Measurements from ENCODE around the gene MMP10. TPM values are rescaled to one million over a fixed set of nuclear protein-coding genes. Genes with fewer than 3 reads are reported as not detected.

Gene MMP10
- total and polyA plus RNA-seq, 2 of the 8 experiments (the other 6 are each of a cell fraction or from before 2014, with no cell fraction given): 0.03 to 0.17 TPM

DNA sequence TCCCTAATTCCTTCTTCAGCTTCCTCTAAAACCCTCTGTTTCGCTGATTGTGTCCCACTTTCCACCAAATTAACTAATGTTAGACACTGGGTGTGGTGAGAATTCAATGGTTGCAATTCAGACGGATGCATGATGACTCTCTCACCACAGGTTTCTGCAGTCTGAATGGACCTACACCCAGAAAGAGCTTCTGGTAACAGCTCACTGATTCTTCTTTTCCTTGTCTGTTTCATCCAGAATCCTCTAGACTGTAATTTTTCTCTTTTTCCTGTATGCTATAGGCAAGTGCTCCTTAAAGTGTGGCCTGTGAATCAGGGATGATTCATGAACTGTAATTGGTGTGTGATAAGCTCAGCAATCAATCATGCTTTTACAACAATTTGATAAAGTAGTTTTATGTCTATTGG, 18.1 kb downstream of the MMP10 start:
- 81% methylated on average over 2 of the region's 2 CpGs; no CpG with 5 or more reads in 1 of the 2 experiments for WGBS, 2 experiments (ENCODE audit: extremely low coverage in 1 of 2, insufficient coverage in 1 of 2, insufficient read length in 1 of 2, insufficient replicate concordance in 2 of 2, low coverage in 1 of 2, low lambda C conversion rate in 2 of 2, missing lambda C conversion rate in 1 of 2)
- H2BK15ac ChIP-seq (ENCODE audit: low read length): no peak overlapping the region
- no peak overlapping the region for H3K14ac ChIP-seq (ENCODE audit: insufficient read length)
- no peaks in the 10 kb centered on the region for H4K20me1 ChIP-seq (replicated peaks in 1 of 2; ENCODE audit: control insufficient read depth in 1 of 2, insufficient read depth in 2 of 2, low read length in 2 of 2)
- H3K36me3 ChIP-seq (ENCODE audit: control insufficient read depth in 2 of 4, insufficient read depth in 4 of 4, low read length in 3 of 4): no peaks in the 10 kb centered on the region
- no peak overlapping the region for H4K8ac ChIP-seq (ENCODE audit: extremely low read depth, insufficient read depth, low read length)
- no peak for FAIRE-seq
- no peak overlapping the region for H3K4me2 ChIP-seq (ENCODE audit: insufficient read depth in 1 of 2, low read depth in 2 of 2, low read length in 2 of 2)
- H3K23me2 ChIP-seq (ENCODE audit: low read depth, low read length): no peaks in the 10 kb centered on the region
- H3K4me3 ChIP-seq (ENCODE audit: extremely low read depth in 1 of 4, insufficient read depth in 2 of 4, low read depth in 3 of 4, low read length in 4 of 4): no peak overlapping the region
- no peaks in the 10 kb centered on the region for H3K79me1 ChIP-seq (ENCODE audit: low read depth, low read length)
- H3K9me3 ChIP-seq (ENCODE audit: insufficient read depth in 2 of 2, low read depth in 1 of 2, low read length in 1 of 2): no peaks in the 10 kb centered on the region
- CTCF ChIA-PET (ENCODE audit: partially characterized antibody): interaction anchor here (1.0 to 3.8 kb wide), 5 partner anchors 10 to 32 kb away, joined by 3 to 22 read pairs (median 5); partner anchors contain the start of gene MMP10
- H3K79me2 ChIP-seq (ENCODE audit: control insufficient read depth in 1 of 2, insufficient read depth in 2 of 2, low read length in 2 of 2): no peaks in the 10 kb centered on the region
- H3K27me3 ChIP-seq (replicated peaks in 1 of 4; ENCODE audit: control insufficient read depth in 3 of 4, extremely low read depth in 1 of 4, insufficient read depth in 3 of 4, low read length in 3 of 4): peaks cover 0 to 1% (median 0%) of the 10 kb centered on the region in 4 experiments; a peak in 1 of 7 replicates
- POLR2A ChIA-PET (ENCODE audit: partially characterized antibody): no interaction called here
- H2AFZ ChIP-seq (ENCODE audit: low read length): no peak overlapping the region
- H3K4ac ChIP-seq (replicated peaks; ENCODE audit: insufficient read length, low read depth, low read length): no peak overlapping the region
- no peak overlapping the region for H2BK5ac ChIP-seq (ENCODE audit: low read depth, low read length)
- H2BK120ac ChIP-seq (replicated peaks; ENCODE audit: low read depth, low read length): no peak overlapping the region
- H3K4me1 ChIP-seq (replicated peaks in 1 of 4; ENCODE audit: control insufficient read depth in 3 of 4, insufficient read depth in 4 of 4, low read length in 3 of 4): peaks cover 0 to 4% (median 1%) of the 10 kb centered on the region in 4 experiments; a peak in 1 of 7 replicates
- H3K9ac ChIP-seq (replicated peaks in 1 of 4; ENCODE audit: extremely low read depth in 1 of 4, low read depth in 3 of 4, low read length in 3 of 4): no peak overlapping the region
- H2BK20ac ChIP-seq (ENCODE audit: low read length): no peak overlapping the region
- DNase-seq (ENCODE audit: low read depth in 1 of 2, low spot score in 2 of 2): no peak
- no peak overlapping the region for H2AK5ac ChIP-seq (ENCODE audit: low read depth, low read length)
- H3K18ac ChIP-seq (ENCODE audit: extremely low read depth, low read length): no peak overlapping the region
- H4K5ac ChIP-seq (ENCODE audit: insufficient read length, low read depth, low read length): no peak overlapping the region
- no peak overlapping the region for H2BK12ac ChIP-seq (ENCODE audit: low read depth, low read length)
- H3K23ac ChIP-seq (ENCODE audit: insufficient read length): no peak overlapping the region
- no peak overlapping the region for H4K91ac ChIP-seq (replicated peaks; ENCODE audit: insufficient read length, low read length)
- H3K56ac ChIP-seq (replicated peaks; ENCODE audit: insufficient read length, low read depth, low read length): no peak overlapping the region
- H3K27ac ChIP-seq (ENCODE audit: low read depth, low read length): no peak overlapping the region
- TF ChIP-seq CHD2 (IDR thresholded peaks at IDR 0.05; ENCODE audit: low read length) (no peak), POLR2AphosphoS5 (IDR thresholded peaks at IDR 0.05; ENCODE audit: low read depth, low read length) (no peak), CREB1 (IDR thresholded peaks at IDR 0.05) (no peak), CBX8 (IDR thresholded peaks at IDR 0.05; ENCODE audit: borderline replicate concordance, low read depth, low read length) (no peak), GABPA (IDR thresholded peaks at IDR 0.05; ENCODE audit: borderline replicate concordance, insufficient read depth, low read length) (no peak), BACH1 (IDR thresholded peaks at IDR 0.05; ENCODE audit: low read length) (no peak), TCF12 (IDR thresholded peaks at IDR 0.05; ENCODE audit: low read depth, low read length) (no peak), RXRA (IDR thresholded peaks at IDR 0.05; ENCODE audit: insufficient read depth, low read depth, low read length) (no peak), BCL11A (IDR thresholded peaks at IDR 0.05; ENCODE audit: low read depth in 2 of 2, low read length in 2 of 2) (no peak), HDAC6 (IDR thresholded peaks at IDR 0.05; ENCODE audit: low read depth, low read length) (no peak), EZH2 (IDR thresholded peaks at IDR 0.05; ENCODE audit: low read depth, low read length, severe bottlenecking) (no peak), SP1 (IDR thresholded peaks at IDR 0.05; ENCODE audit: low read depth, low read length) (no peak), SP4 (IDR thresholded peaks at IDR 0.05; ENCODE audit: low read length) (no peak), SP2 (IDR thresholded peaks at IDR 0.05; ENCODE audit: low read length) (no peak), EP300 (IDR thresholded peaks at IDR 0.05; ENCODE audit: borderline replicate concordance in 1 of 2, low read depth in 2 of 2, low read length in 2 of 2) (no peak)
